ENCODE data around the gene SLC9A7.
"Not testable (repeated sequence)": the region's sequence is repeated elsewhere in the genome, so short reads cannot be mapped to it uniquely, and the experiment has no call there.

SLC9A7 gene

GRCh38 chrX:46792810-46793188 is 33.9 kb upstream of the SLC9A7 start:
- Histone ChIP-seq H3K9me3 (no peaks in the 10 kb centered on the region), H3K36me3 (no peaks in the 10 kb centered on the region), H3K4me3 (ENCODE audit: low read depth, low read length) (no peak overlapping the region), H3K4me1 (no peaks in the 10 kb centered on the region), H3K27me3 (no peaks in the 10 kb centered on the region)
- TF ChIP-seq, protein P1, sequence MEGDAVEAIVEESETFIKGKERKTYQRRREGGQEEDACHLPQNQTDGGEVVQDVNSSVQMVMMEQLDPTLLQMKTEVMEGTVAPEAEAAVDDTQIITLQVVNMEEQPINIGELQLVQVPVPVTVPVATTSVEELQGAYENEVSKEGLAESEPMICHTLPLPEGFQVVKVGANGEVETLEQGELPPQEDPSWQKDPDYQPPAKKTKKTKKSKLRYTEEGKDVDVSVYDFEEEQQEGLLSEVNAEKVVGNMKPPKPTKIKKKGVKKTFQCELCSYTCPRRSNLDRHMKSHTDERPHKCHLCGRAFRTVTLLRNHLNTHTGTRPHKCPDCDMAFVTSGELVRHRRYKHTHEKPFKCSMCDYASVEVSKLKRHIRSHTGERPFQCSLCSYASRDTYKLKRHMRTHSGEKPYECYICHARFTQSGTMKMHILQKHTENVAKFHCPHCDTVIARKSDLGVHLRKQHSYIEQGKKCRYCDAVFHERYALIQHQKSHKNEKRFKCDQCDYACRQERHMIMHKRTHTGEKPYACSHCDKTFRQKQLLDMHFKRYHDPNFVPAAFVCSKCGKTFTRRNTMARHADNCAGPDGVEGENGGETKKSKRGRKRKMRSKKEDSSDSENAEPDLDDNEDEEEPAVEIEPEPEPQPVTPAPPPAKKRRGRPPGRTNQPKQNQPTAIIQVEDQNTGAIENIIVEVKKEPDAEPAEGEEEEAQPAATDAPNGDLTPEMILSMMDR (IDR thresholded peaks at IDR 0.05; ENCODE audit: low read depth, low read length) = no peak
- no peak for DNase-seq

DNA sequence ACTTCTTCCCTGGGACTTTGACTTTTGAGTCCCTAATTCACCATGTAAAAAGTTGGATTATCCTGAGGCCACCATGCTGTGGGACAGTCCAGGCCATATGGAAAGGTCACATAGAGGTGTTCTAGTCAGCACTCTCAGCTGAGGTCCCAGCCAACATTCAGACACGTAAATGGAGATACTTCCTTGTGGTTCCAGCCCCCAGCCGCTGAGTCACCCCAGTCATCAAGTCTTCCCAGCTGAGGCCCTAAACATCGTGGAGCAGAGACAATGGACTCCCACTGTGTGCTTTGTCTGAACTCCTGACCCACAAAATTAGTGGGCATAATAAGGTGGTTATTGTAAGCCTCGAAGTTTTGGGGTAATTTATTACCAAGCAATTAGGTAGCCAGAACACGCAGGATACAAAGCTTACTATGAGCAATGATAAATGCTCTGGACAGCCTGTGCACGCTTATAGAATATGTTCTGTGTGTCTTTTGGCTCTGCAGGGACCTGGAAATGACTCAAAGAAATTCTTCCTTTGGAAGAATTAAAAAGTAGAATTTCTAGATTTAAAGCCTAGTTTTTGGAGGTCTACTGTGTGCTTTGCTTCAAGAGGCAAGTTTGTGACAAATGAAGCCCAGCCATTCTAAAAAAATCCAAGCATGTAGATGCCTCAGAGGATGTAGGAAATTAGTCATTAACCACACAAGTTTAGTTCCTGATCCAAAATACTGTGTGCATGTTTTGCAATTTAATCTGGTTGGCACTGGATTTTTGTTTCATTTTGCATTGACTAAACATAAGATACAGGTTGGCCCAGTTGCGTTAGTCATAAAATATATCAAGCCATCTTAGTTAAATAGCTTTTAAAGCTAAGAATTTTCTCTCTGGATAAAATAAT is 33.2 kb upstream of the SLC9A7 start:
- Histone ChIP-seq H3K4me1 (no peaks in the 10 kb centered on the region), H3K4me3 (ENCODE audit: low read depth, low read length) (no peak overlapping the region), H3K36me3 (no peaks in the 10 kb centered on the region), H3K27me3 (no peaks in the 10 kb centered on the region), H3K9me3 (no peaks in the 10 kb centered on the region)
- DNase-seq = no peak
- TF ChIP-seq, protein P1 (IDR thresholded peaks at IDR 0.05; ENCODE audit: low read depth, low read length) = no peak

DNA sequence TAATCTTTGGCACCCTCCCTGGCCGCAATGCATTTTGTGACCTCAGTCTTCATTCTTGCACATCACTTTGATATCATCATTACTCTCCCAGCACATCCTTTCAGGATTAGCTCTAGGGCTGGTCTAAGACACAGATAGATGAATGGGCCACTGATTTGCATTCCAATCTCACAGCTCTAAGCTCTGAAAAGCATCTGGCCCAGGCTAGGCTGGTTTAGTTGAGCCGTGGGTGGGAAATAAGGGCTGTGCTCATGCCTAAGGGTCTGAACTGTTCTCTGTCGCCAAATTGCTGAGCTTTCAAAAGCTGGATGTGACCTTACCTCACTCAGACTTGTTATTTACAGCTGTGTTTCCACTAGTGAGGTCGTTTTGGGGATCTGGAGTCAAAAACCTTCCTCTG is 30.0 kb upstream of the SLC9A7 start:
- no peak for DNase-seq
- no peaks in the 10 kb centered on the region for H3K4me1 ChIP-seq
- H3K27me3 ChIP-seq = no peaks in the 10 kb centered on the region
- no peak overlapping the region for H3K4me3 ChIP-seq (ENCODE audit: low read depth, low read length)
- no peaks in the 10 kb centered on the region for H3K9me3 ChIP-seq
- TF ChIP-seq, protein P1 (IDR thresholded peaks at IDR 0.05; ENCODE audit: low read depth, low read length) = no peak
- H3K36me3 ChIP-seq = no peaks in the 10 kb centered on the region

DNA sequence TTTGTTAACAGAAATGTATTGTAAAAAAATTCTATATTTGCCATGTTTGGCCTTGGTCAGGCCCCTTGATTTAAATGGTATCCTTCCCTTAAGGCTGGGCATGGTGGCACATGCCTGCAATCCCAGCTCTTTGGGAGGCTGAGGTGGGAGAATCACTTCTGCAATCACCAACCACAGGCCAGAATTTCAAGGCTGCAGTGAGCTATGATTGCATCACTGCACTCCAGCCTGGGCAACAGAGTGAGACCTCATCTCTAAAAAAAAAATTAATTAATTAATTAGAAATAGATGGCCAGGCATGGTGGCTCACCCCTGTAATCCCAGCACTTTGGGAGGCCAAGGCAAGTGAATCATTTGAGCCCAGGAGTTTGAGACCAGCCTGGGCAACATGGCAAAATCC is 25.5 kb upstream of the SLC9A7 start:
- H3K36me3 ChIP-seq; H3K27me3 ChIP-seq; DNase-seq; H3K4me1 ChIP-seq; H3K9me3 ChIP-seq; H3K4me3 ChIP-seq (ENCODE audit: low read depth, low read length): not testable (repeated sequence)

- Histone ChIP-seq H3K4me3 (ENCODE audit: low read depth, low read length) (no peak overlapping the region), H3K9me3 (no peaks in the 10 kb centered on the region)
These were observed 23.1 kb upstream of the SLC9A7 start for GRCh38 chrX:46782034-46782433.

DNA sequence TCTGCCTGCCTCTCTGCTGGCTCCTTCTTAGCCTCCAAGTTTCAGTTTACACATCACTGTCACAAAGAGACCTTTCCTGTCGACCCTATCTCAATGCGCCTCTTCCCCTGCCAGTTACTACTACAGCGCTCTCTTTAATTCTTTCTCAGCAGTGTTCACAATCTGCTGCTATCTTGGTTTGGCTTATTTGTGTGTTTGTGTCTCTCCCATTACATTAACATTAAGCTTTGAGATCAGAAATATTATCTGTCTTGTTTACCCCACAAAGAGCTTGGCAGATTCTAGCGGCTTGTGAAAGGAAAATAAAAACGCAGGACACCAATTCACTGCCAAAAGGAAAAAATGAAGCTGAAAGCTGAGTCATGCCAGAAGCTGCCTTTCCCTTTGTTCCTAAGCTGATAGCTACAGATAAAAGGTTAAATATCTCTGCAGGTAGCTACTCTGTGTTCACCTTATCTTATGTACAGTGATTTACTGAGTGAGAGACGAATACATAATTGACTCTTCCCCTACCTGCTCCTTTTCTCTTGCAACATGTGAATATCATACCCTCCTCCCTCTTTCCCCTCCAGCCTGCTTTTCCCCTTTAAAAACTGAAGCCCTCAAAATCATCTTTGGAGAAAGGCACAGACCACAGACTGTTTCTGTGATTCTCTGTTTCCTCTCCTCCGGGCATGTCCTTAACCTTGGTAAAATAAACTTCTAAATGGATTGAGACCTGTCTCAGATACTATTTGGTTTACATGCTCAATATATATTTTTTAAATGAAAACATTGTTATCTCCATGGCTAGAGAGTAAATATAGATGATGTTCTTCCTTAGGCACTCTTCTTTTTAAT is 19.3 kb upstream of the SLC9A7 start:
- Histone ChIP-seq H3K27me3 (no peaks in the 10 kb centered on the region), H3K4me1 (no peaks in the 10 kb centered on the region), H3K36me3 (no peaks in the 10 kb centered on the region), H3K4me3 (ENCODE audit: low read depth, low read length) (no peak overlapping the region), H3K9me3 (no peaks in the 10 kb centered on the region)
- TF ChIP-seq, protein P1 (IDR thresholded peaks at IDR 0.05; ENCODE audit: low read depth, low read length) = no peak
- no peak for DNase-seq

More at GRCh38 chrX:46782034-46782433, 23.1 kb upstream of the SLC9A7 start:
- no peaks in the 10 kb centered on the region for H3K36me3 ChIP-seq
- no peaks in the 10 kb centered on the region for H3K27me3 ChIP-seq
- H3K4me1 ChIP-seq = no peaks in the 10 kb centered on the region
- TF ChIP-seq, protein P1 (IDR thresholded peaks at IDR 0.05; ENCODE audit: low read depth, low read length) = no peak
- no peak for DNase-seq
